Hippocampal formation (tissue), 2 donors: Measurements from ENCODE around the gene CCNL1.
"Not testable (repeated sequence)": the region's sequence is repeated elsewhere in the genome, so short reads cannot be mapped to it uniquely, and the experiment has no call there.

ENCODE experiments used
- DNase-seq, 2 donors: peaks; one replicate each; lab custom pipeline; 2025; lab: John Stamatoyannopoulos, UW

The CCNL1 gene

DNA sequence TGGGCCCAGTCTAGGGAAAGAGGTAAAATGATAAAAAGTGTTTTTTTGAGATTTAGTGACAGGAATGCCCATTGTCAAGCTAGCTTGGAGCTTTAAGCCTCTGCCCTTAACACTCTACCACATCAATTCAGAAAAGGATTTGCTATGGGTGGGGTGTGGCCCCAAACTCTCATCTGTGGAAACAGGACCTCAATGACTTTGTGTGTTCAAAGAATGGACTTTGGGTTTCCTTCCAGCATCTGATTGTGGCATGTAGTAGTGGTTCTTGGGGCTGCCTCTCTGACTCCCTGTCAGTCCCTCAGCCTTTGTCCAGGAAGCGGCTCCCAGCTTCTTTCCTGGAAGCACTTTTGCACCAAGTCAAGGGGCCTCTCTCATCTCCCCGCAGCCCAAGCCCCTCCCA, 56.1 kb downstream of the CCNL1 start:
- DNase-seq, result no peak

DNA sequence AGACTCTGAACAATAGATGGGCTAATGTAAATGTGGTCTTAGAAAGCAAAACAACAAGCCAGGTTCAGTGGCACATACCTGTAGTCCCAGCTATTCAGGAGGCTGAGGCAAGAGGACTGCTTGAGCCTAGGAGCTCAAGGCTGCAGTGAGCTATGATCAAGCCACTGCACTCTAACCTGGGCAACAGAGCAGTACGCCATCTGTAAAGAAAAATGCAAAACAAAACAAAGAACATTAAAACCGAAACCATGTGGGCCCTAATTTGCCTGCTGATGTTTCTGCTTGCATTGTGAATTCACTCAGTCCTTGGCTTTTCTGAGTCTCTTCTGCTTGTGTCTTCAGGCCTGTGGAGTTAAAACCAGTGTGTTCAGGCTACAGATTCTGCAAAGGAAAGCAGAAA, 56.7 kb downstream of the CCNL1 start:
- no peak for DNase-seq

DNA sequence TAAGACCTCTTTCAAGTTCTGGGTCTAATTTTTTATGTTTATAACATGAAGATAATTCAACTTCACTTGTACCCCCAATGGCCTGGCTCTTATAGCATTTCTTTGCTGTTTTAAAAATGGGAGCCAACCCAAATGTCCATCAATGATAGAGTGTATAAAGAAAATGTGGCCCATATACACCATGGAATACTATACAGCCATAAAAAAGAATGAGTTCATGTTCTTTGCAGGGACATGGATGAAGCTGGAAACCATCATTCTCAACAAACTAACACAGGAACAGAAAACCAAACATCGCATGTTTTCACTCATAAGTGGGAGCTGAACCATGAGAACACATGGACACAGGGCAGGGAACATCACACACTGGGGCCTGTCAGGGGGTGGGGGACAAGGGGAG, 57.4 kb downstream of the CCNL1 start:
- not testable (repeated sequence) for DNase-seq

DNA sequence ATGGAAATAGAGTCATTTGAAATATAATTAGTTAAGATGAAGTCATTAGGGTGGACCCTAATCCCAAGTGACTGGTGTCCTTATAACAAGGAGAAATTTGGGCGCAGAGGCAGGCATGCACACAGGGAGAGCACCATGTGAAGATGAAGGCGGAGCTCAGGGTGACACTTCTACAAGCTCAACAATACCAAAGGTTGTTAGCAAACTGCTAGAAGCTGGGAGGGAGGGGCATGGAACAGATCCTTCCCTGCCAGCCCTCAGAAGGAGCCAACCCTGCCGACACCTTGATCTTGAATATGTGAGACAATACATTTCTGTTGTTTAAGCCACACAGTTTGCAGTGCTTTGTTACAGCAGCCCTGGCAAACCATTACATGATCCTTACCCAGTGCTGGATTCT, 57.8 kb downstream of the CCNL1 start:
- no peak for DNase-seq

DNA sequence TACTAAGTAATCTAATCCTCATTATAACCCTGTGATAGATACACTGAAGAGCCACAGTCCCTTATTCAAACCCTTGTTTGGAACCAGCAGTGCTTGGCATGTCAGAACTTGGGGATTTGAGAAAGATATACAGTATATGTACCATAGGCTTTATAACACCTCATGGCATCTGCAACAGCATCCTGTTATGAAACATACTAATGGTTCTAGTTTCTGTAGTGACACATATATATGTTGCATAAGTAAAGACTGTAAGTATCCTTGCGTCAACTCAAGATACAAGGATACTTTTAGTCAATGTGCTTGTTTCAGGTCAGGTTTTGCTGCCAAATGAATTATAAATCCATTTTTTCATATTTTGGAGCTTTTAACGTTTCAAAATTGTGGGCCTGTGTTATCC, 58.5 kb downstream of the CCNL1 start:
- no peak for DNase-seq

DNA sequence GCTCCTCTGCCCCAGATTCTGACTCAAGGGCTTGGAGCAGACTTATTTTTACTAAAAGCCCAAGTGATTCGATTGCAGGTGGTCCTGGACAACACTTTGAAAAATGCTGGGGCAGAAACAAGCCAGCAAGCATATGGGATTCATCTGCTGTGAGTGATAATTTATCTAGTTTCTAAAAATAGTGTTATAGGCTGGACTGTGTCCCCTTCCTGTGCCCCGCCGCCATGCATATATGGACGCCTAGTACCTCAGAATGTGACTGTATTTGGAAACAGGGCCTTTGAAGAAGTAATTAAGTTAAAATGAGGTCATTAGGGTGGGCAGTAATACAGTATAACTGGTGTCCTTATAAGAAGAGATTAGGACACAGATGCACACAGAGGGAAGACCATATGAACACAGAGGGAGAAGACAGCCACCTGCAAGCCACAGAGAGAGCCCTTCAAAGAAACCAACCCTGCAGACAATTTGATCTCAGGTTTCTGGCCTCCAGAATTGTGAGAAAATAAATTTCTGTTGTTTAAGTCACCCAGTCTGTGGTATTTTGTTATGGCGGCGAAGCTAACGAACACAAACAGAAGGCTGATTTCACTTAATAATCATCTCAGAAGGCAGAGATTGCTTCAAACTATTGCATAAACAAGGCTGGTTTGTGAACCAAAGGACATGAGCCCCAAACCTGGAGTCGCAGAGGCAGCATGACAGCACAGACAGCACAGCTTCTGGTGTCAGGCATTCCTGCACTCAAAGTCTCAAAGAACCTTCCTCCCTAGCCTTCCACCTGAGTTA, 59.1 kb downstream of the CCNL1 start:
- no peak for DNase-seq

DNA sequence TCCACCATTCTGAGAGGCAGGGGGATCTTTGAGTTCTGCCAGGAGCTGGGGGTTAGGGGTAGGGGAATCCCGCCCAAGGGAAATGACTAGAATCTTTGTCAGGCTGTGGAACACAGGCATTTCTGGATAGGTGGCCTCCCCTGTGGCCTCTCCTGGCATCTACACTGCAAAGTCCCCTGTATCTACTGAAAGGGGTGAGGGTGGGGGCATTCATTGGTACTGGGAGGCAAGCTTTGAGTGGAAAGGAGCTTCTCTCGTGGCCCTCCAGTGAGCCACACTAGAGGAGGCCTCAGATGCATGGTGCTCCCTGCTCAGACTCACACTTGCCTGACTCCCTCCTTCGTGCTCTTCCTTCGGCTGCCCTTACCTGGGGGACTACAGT, 59.9 kb downstream of the CCNL1 start:
- no peak for DNase-seq

DNA sequence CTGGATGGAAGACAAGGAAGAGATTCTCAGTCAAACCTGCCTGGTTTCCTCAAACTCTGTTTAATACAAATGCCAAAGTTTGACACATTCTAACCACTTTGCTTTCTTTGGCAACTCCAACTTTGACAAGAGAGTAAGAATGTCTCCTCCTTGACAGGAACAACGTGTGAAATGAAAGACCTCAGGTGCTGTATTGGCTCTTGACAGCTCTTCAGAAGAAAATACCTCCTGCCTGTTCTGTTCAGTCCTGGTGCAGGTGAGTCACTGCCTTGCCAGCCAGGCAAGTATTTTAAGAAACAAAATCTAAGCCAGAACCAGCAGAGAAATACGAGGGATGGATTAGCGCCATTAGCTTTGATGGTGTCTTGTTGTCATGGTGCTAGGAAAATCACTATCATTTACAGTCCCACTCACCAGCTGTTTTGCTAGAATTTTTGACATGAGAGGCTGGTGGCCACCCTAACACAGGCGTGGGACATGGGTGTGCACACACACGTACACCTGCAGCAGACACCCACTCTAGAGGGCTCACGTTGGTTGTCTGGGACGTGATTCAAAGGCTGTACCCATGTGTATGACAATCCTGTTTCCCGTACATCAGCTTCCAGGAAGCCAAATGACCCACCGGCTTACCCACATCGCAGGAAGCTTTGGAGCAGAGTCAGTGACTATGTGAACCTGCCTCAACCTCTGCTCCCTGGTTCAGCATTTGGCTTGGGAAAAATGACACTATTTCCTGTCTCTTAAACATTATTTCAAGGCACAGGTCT, 60.4 kb downstream of the CCNL1 start:
- no peak for DNase-seq

DNA sequence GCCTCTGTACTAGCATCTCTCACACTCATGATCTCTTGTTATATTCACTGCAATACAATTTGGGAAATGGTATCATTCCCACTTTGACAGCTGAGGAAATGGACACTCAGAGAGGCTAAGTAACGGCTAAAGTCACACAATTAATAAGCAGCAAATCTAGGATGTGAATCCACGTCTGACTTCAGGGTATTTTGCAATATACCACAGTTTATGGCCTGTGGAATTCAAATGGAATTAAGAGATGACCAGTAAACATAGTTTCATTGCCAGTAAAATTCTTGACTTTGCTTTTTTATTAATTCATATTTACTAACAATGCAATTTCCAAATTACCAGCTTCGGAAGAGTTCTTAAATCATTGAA, 61.1 kb downstream of the CCNL1 start:
- no peak for DNase-seq

DNA sequence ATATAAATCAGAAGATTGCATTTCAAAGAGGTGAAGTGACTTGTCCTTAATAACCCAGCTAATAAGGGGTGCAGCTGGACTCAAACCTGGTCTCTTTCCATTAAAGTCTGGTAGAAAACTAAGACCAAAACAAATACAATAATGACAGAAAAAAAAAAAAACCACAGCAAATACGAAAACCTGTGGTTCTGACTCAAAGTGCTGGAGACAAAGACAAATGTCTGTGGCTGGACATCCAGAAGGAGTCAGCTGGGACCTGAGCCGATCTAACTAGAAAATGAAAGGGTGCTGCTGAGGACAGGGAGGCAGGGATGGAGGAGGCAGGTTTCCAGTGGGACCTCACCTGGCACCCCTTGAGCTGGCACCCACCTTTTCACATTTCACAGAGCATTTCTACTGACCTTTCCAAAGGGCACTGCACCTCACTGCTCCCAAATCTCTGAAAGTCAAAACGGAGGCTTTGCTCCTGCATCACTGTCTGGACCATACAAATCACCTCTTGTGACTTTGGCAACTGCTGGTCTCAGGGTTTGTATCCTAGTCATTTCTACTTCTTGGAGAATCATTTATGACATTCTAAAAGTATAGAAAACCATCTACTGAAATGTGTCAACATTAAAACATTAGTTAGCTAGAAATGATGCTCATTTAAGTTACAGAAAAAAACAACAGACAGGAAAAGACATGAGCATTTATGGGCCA, 61.7 kb downstream of the CCNL1 start:
- no peak for DNase-seq
